GM19467 (cell line): ENCODE data around the gene CDC5L.

Source experiments
- ATAC-seq: cut with Tn5 transposase; IDR thresholded peaks from one replicate; pipeline ENCODE4 v1.9.1; 2021; ENCODE audit warnings: mild to moderate bottlenecking, moderate library complexity; ENCODE audit not compliant: unreplicated experiment

Gene CDC5L

DNA sequence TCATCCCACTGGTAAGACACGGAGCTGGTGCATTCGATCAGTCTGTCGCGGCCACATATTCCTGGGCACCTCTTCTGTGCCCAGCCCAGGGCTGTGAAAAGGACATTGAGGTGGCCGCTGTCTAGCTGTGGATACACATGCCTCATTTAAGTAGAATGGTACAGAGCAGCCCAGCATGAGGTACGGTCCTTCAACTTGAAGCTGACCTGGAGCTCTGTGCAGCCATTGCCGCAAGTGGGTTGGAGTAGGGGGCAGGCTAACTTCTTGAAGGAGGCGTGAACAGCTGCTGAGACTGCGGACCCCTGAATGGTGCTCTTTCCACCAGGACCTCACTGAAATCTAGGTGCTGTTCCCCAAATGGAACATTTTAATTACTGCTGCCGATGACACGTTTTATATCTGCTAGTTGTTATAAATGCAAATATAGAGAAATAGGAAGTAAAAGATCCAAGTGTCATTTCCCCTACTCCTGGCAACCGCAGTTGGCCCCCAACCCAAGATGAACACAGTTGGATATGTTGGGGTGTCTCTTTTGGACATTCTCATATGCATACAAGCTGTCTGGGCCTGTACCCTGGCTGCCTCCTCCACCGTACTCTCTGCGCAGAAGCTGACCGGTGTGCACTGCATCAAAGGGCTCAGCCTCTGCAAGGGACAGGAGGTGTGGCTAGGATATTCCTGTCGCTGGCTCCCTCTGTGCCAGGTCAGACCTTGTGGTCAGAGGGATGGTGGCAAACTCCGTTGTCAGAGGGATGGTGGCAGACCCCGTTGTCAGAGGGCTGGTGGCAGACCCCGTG, 86.1 kb downstream of the CDC5L start:
- no peak for ATAC-seq

DNA sequence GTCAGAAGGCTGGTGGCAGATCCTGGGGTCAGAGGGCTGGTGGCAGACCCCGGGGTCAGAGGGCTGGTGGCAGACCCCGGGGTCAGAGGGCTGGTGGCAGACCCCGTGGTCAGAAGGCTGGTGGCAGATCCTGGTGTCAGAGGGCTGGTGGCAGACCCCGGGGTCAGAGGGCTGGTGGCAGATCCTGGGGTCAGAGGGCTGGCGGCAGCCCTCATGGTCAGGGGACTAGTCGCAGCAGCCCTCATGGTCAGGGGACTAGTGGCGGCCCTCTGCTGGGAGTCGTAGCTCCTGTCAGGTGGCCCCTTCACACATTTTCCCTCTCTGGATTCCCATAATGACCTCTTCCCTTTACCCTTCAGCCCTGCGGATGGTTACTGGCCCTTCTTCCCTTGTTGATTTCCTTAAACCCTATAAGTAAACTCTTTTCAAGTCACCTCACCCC, 86.7 kb downstream of the CDC5L start:
- ATAC-seq, result no peak

DNA sequence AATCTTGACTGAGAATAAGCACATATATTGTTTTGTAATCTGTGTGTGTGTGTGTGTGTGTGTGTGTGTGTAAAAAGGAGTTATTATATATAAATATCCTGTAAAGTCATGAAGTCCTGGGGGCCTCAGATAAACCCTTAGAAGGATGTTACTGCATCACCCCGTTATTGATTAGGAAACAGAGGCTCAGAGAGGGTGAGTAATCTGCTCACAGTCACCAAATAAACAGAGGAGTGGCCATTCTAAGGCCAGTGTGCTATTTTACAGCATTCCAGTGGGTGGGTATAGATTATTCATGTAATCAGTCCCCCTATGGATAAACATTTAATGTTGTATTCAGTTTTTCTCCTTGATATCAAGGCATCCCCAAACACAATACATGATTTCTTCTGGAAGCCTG, 87.1 kb downstream of the CDC5L start:
- no peak for ATAC-seq

DNA sequence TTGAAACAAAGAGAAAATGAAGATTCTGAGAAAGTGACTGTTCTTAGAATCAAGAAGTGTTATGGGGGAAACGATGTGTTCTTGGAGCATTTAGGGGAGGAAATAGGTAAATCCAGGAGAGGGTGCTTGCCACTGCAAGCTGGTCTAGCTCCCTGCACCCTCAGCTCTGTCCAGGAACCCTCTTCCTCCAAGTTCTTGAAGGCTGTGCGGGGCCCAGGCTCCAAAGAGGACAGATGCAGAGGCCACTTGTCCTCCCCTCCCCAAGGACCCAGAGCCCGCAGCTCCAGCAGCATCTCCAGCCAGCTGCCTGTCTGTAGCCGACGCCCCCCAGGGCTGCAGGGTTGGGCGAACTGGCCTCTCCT, 87.9 kb downstream of the CDC5L start:
- peak; percentile 16 for ATAC-seq

DNA sequence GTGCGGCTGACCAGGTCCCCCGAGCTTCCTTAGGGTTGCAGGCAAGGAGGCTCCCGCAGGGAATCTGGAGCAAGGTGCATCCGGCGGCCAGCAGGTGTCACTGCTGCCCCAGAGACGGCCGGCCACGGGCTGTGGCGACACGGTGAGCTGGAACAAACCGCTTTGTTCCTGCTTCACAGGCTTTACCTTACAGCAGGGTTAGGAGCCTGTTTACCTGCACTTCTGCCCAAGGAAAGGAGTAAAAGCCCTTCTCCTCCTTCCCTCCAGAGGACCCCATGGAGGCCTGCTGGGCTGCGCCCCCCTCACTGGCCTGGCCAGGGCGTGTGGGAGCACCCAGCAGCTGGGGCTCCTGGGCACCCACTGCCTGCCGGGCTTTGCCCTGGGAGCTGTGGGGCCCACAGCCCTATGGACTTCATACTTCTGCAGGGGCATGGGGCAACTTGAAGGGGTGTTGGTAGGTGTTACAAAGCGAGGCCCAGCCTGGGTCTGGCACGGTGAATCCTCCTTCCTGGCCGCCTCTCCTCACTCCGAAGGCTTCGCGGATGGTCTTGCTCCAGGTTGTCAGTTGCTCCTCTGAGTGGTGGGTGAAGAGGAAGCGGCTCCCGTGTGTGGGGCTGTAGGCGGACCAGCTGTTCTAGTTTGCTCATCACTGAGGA, 88.4 kb downstream of the CDC5L start:
- ATAC-seq, result peak; percentile 78

DNA sequence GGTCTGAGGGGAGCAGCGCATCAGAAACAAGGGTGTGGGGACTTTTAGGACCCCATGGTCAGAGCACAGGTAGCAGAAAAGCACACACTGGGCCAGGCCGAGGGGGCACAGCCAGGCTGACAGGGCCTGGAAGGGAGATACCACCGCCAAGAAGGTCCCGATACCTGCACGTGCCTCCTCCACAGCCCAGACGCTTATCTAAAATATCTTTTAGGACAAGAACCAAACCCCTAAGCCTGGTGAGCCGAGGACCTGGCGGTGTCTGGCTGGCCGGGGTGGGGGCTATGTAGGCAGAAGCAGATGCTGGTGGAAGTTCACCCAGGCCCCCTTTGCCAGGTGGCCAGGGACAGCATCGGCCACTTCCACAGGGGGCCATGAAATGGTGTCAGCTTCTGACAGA, 89.3 kb downstream of the CDC5L start:
- ATAC-seq, result no peak

DNA sequence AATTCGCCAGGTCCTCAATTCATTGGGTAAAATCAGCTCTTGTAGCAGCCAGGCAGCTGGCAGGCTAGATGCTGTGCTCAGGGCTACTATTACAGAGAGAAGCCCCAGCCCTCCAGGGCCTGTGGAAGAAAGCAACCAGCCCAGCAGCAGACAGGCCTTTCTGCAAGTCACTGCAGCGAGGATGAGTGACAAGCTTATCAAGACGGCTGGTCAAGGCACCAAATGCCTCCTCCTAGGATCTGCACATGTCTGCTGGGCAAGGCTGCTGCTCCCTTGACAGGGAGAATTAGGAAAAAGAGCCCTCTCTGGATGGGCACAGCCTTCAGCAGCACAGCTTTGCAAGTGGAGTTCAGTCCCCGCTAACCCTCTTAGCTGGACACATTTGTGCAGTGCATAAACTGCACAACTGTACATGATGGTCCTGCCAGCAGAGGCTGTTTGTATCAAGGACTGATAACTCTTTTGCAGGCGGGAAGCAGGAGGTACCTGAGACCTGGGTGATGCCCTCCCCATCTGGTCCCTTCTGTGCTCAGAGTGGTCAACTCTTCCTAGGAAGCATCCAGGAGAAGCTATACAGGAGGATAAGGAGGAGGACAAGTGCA, 89.9 kb downstream of the CDC5L start:
- no peak for ATAC-seq

DNA sequence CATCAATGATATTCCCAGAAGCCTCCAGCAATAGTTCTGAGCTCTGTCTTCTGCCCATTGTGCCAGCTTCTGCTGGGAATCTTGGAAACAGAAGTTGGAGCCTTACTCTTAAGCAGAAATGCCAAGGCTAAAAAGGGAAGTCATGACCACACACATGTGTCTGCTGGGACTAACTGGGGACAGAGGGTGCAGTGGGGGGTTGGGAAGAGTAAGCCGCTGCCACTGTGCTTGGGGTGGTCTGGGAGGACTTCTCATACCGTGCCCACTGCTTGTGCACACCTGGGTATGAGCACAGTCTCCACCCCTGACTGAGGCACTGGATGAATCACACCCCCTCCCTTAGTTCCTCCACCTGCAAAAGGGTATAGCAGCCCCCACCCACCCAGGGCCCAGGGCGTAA, 90.7 kb downstream of the CDC5L start:
- no peak for ATAC-seq

DNA sequence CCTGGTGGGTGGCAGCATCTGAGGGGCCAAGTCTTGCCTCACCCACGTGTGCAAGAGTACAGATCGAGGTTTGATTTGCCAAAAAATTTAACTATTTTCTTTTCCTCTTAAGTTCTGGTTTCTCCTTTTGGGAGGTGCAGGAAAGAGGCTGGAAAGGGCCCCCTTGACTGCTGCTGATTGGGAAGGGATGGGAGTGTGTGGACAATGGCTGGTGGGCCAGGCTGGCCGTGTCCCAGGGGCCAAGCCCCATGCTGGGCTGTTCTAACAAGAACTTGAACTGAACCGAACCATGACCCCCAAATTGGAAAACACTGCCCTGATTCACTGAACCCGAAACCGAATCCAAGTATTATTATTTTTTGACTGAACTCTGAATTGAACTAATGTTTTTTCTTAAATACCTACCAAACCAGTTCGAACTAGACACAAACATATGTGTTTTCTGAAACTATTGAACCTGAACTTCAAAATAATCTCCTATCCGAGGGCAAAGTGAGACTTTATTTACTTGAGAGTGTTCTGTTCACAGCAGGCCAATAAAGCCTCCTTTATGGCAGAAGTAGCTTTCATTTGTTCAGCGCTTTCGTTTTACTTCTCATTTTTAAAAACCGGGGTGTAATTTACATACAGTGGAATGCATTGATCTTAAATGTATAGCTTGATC, 91.2 kb downstream of the CDC5L start:
- ATAC-seq, result no peak

DNA sequence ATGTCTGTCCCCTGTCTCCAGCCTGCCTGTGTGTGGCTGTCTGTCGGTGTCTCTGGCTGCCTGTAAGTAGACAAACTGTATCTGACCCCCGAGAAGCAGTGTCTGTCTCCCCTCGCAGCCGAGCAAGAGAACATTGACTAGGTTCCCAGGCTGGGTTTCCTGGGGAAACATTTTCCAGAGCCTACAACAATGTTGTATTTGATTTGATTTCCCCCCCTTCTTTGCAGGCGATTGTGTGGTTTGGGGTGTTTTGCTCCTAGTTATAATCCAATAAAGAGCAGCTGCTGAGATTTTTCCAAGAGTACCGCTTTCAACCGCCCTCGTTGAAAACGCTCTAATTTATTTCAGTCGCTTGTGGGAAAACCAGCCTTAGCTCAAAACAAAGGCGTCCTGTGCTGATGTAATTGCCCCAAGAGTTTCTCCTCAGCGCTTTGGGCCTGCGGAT, 92.6 kb downstream of the CDC5L start:
- ATAC-seq, result no peak

DNA sequence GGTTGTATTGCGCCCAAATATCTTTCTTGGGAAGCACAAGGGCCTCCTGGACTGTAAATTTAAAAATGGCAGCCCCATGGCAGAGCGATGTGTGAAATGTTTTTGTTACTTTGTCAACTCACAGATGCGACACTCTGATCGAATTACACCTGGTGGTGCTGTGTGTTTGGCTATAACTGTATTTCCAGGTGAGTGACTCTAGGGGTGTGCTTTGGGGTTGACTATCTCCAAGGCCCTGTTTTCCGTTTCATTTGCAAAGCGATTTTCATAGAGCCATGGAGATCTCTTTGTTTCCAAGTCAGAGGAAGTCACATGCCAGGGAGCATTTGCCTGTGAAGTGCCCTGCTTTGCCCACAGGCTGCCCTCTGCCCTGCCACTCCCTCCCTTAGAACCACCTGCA, 93.5 kb downstream of the CDC5L start:
- no peak for ATAC-seq

DNA sequence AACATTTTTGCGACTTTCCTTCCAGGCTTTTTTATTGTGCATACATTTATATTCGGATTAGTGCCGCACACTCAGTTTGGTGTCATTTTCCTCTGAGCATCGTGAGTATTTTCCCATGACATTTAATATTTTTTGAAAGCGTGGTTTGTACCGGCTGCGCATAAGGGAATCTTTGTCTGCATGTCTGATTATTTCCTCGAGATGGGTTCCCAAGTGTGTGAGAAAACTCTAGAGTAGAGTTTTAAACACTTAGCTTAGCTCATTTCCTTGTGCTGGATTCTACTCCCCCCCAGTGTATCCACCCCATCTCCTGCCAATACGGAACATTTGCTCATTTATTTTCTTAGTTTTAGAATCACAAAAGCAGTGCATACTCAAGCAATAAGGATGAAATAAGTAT, 94.3 kb downstream of the CDC5L start:
- ATAC-seq, result no peak

DNA sequence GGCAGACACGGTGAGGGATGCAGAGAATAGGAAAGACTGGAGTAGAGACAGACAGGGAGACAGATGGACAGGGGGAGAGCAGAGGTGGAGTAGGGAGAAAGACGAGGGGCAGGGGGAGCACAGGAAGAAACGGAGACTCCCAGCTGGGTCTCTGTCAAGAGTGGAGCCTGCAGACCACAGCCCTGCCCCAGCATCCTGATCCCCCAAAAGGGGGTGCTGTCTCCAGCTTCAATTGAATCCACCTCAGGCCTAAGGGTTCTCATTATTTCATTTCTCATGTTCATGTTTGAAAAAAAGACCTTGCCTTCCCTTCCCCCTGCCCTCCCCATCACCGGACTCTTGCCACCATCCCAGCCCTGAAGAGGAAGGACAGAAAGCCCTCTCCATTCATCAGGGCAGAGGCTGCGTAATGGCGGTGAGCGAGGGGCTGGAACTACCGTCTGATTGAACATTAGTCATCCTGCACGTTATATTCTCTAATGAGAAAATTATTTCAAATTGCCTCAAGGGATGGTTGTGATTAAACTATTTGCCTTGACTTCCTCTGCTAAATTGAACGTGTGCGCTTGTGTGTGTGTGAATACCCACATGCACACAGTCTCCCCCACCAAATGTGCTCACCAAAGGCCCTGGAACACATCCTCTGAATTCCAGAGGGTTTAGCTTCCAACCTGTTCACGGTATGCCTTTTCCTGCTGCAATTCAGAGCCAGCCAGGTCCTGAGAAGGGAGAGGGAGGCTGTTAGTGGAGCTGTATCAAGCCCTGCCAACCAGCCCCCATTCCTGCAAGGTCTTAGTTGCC, 98.3 kb downstream of the CDC5L start:
- ATAC-seq, result no peak

DNA sequence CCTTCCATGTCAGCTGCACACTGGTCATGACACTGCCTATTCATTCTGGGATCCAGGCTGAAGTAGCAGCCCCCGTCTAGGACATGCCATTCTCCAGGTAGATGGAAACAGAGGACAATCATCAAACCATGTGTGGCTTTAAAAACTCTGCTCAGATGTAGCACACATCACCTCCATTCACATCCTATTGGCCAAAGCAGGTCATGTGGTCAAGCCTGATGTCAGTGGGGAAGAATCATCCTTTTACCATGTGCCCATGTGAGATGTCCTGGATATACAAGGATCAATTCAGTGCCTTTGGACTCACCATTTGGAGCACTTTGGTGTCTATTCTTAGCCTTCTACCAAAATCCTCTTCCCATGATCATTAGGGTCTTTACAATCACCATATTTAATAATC, 99.5 kb downstream of the CDC5L start:
- no peak for ATAC-seq

DNA sequence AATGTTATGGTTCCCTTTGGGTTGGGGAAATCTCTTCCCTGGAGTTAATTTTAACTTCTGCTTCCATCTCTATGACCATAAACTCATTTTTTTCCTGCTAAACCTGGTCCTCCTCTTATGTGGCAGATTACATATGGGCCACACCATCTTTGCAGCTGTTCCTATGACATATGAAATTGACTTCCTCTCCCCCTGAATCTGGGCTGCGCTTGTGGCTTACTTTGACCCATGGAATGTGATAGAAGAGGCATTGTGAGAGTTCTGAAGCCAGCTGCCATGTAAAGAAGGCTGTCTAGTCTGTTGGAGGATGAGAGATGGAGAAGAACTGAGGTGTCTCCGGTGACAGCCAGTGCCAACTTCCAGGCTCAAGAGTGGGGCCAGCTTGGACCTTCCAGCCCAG, 100.1 kb downstream of the CDC5L start:
- ATAC-seq, result no peak

DNA sequence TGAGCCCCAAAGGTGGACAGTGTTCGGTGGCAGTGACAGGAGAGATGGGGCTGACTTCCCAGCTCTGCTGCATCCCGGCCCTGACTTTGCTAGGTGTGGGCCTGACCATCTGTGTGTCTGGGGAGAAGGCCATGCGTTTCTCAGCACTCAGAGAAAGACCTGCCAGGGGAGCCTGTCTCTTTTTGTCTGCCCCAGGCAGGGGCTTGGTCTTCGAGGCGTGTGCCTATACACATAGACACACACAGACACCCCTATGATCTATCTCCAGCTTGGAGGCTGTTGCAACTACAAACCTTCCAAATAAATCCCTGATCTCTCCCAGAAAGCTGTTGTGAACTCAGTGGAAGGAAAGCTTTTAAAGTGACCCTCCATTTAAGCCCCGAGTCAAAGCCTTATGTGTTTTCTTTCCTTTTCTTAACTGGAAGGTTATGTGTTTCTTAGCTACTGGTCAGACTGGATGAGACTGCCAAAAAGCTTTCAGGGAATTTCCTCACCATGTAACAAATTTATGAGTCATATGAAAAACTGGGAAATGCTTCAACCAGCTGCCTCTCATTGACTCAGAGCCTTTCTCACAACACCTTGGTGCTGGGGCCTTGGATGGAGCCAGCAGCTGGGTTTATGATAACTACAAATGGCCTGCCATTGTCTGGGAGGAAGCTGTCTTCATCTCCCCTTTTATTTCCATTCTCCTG, 102.6 kb downstream of the CDC5L start:
- ATAC-seq, result no peak

DNA sequence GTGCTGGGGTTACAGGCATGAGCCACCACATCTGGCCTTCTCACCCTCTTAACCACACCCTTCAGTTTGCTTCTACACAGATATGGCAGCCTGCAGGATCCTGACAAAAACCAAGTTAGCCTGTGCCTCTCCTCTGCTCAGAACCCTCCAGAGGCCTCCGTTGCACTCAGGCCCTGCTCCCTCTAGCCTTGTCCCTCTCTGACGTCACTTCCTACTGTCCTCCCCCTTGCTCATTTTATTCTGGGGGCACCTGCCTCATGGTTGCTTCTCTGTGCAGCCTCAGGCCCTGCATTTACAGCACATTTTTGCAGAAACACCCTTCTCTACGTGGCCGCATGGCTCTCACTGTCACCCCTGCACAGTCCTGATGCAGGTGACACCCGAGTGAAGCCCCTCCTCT, 105.6 kb downstream of the CDC5L start:
- ATAC-seq, result no peak

DNA sequence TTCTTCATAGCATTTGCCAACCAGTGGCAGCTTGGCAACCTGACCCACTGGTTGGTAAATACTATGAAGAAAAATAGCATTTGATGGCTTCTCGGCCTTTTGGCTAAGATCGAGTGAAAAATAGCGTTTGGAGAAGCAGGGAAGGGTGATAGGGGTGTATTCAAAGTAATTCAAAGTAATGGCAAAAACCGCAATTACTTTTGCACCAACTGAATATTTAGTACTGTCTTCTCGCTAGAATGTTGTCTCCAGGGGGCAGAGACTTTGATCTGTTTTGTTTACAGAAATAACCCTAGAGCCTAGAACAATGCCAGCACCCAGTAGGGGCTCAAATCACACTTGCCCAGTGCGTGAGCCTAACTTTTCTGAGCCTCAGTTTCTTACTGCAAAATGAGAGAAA, 106.1 kb downstream of the CDC5L start:
- ATAC-seq, result no peak

DNA sequence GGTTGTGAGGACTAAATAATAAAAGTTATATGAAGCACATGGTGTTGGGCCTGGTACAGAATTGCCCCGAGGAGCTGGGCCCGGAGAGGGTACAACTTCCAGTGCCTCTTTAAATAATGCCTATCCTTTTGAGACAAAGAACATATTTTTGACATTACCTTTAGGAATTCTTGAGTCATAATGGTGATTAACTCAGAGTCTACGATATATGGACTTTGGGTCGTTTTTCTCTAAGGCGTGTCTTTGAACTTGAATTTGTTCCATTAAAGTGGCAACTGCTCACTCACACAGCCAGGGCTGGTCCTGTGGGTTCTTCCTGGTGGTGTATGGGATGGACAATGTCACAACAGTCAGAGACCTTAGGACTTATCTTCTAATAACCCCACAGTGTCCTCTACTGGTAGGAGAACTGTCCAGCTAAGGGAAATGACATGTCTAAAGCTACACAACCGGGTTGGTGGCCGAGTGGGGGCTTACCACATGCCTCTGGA, 106.5 kb downstream of the CDC5L start:
- no peak for ATAC-seq
